ENCODE measurements around the gene GRM8. TPM values are rescaled to one million over a fixed set of nuclear protein-coding genes. Genes with fewer than 3 reads are reported as not detected.

Gene GRM8
- polyA plus RNA-seq, 1 donor from 2014 or later, result 1.5 TPM

DNA sequence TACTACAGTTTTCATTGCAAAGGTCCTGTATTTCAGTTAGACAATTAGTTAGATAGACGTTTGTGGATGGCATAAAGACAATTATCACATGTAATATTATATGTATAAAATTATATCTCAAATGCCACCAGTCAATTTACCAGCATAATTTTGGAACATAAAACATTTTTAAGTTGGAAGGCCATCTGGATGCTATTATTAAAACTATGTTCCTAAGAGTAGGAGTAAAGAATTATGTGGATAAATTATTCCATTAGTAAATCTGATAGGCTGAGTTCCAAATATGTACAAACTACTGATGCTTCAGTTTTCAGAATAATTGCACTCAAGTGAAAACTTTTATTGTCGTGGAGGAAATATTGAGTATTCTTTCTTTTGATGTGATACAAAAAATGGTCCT lies 790.3 kb downstream of the GRM8 start:
- Histone ChIP-seq H3K9me2 (ENCODE audit: insufficient read depth, low read length) (no peaks in the 10 kb centered on the region), H3F3A (ENCODE audit: insufficient read depth, low read length, poor library complexity, severe bottlenecking) (no peaks in the 10 kb centered on the region), H3K27me3 (ENCODE audit: insufficient read depth, low read depth, low read length) (no peaks in the 10 kb centered on the region), H3K36me3 (ENCODE audit: insufficient read depth, low read length) (no peaks in the 10 kb centered on the region), H3K9me3 (ENCODE audit: low read length) (no peaks in the 10 kb centered on the region), H2AFZ (ENCODE audit: low read depth, low read length) (no peak overlapping the region), H3K27ac (ENCODE audit: low read length) (no peak overlapping the region), H3K79me2 (replicated peaks; ENCODE audit: insufficient read depth, low read length) (no peaks in the 10 kb centered on the region), H3K4me2 (ENCODE audit: low read length) (no peak overlapping the region), H4K20me1 (ENCODE audit: insufficient read depth) (no peaks in the 10 kb centered on the region), H3K9ac (ENCODE audit: low read length) (no peak overlapping the region), H3K4me3 (ENCODE audit: low read length) (no peak overlapping the region)
- TF ChIP-seq MXI1 (conservative IDR thresholded peaks at IDR 0.05; ENCODE audit: poor library complexity, severe bottlenecking), result no peak
- no peak for TF ChIP-seq EP300 (conservative IDR thresholded peaks at IDR 0.05; ENCODE audit: poor library complexity, severe bottlenecking)
- TF ChIP-seq, protein P1, sequence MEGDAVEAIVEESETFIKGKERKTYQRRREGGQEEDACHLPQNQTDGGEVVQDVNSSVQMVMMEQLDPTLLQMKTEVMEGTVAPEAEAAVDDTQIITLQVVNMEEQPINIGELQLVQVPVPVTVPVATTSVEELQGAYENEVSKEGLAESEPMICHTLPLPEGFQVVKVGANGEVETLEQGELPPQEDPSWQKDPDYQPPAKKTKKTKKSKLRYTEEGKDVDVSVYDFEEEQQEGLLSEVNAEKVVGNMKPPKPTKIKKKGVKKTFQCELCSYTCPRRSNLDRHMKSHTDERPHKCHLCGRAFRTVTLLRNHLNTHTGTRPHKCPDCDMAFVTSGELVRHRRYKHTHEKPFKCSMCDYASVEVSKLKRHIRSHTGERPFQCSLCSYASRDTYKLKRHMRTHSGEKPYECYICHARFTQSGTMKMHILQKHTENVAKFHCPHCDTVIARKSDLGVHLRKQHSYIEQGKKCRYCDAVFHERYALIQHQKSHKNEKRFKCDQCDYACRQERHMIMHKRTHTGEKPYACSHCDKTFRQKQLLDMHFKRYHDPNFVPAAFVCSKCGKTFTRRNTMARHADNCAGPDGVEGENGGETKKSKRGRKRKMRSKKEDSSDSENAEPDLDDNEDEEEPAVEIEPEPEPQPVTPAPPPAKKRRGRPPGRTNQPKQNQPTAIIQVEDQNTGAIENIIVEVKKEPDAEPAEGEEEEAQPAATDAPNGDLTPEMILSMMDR (IDR thresholded peaks at IDR 0.05; ENCODE audit: poor library complexity, severe bottlenecking), result no peak
- no peak for TF ChIP-seq TAF1 (IDR thresholded peaks at IDR 0.05; ENCODE audit: low read depth)
- TF ChIP-seq, protein P2, sequence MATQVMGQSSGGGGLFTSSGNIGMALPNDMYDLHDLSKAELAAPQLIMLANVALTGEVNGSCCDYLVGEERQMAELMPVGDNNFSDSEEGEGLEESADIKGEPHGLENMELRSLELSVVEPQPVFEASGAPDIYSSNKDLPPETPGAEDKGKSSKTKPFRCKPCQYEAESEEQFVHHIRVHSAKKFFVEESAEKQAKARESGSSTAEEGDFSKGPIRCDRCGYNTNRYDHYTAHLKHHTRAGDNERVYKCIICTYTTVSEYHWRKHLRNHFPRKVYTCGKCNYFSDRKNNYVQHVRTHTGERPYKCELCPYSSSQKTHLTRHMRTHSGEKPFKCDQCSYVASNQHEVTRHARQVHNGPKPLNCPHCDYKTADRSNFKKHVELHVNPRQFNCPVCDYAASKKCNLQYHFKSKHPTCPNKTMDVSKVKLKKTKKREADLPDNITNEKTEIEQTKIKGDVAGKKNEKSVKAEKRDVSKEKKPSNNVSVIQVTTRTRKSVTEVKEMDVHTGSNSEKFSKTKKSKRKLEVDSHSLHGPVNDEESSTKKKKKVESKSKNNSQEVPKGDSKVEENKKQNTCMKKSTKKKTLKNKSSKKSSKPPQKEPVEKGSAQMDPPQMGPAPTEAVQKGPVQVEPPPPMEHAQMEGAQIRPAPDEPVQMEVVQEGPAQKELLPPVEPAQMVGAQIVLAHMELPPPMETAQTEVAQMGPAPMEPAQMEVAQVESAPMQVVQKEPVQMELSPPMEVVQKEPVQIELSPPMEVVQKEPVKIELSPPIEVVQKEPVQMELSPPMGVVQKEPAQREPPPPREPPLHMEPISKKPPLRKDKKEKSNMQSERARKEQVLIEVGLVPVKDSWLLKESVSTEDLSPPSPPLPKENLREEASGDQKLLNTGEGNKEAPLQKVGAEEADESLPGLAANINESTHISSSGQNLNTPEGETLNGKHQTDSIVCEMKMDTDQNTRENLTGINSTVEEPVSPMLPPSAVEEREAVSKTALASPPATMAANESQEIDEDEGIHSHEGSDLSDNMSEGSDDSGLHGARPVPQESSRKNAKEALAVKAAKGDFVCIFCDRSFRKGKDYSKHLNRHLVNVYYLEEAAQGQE (IDR thresholded peaks at IDR 0.05; ENCODE audit: borderline replicate concordance), result no peak
- no peak for TF ChIP-seq RAD21 (conservative IDR thresholded peaks at IDR 0.05)
- TF ChIP-seq EZH2 (IDR thresholded peaks at IDR 0.05; ENCODE audit: borderline replicate concordance, insufficient read depth, low read length, poor library complexity, severe bottlenecking), result no peak

DNA sequence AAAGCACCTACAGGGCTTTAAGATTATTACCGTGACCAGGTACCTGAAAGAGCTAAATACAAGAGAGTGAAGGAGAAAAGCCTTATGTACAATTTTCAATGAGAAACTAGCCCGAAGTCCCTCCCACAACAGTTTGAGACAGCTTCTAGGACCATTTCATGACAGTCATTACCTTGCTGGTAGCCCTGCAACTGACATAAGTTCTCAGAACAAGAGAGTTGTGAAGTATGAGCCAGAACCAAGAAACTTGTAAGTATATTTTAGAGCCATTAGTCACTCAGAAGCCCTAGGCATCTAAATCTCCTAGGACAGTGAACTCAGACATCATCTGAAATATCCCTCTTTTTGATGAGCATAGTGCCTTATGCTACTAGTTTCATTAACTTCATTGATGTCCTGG lies 792.1 kb downstream of the GRM8 start:
- no peaks in the 10 kb centered on the region for H4K20me1 ChIP-seq (ENCODE audit: insufficient read depth)
- H3F3A ChIP-seq (ENCODE audit: insufficient read depth, low read length, poor library complexity, severe bottlenecking), result no peaks in the 10 kb centered on the region
- no peak overlapping the region for H3K27ac ChIP-seq (ENCODE audit: low read length)
- no peaks in the 10 kb centered on the region for H3K36me3 ChIP-seq (ENCODE audit: insufficient read depth, low read length)
- H3K9me3 ChIP-seq (ENCODE audit: low read length), result no peaks in the 10 kb centered on the region
- H3K9ac ChIP-seq (ENCODE audit: low read length), result no peak overlapping the region
- H3K4me3 ChIP-seq (ENCODE audit: low read length), result no peak overlapping the region
- no peak overlapping the region for H3K4me2 ChIP-seq (ENCODE audit: low read length)
- no peak overlapping the region for H2AFZ ChIP-seq (ENCODE audit: low read depth, low read length)
- H3K79me2 ChIP-seq (replicated peaks; ENCODE audit: insufficient read depth, low read length), result no peaks in the 10 kb centered on the region
- H3K27me3 ChIP-seq (ENCODE audit: insufficient read depth, low read depth, low read length), result no peaks in the 10 kb centered on the region
- TF ChIP-seq, protein P2 (IDR thresholded peaks at IDR 0.05; ENCODE audit: borderline replicate concordance), result no peak
- TF ChIP-seq MXI1 (conservative IDR thresholded peaks at IDR 0.05; ENCODE audit: poor library complexity, severe bottlenecking) (no peak), EZH2 (IDR thresholded peaks at IDR 0.05; ENCODE audit: borderline replicate concordance, insufficient read depth, low read length, poor library complexity, severe bottlenecking) (no peak), POLR2AphosphoS5 (IDR thresholded peaks at IDR 0.05) (no peak), RAD21 (conservative IDR thresholded peaks at IDR 0.05) (no peak), TAF1 (IDR thresholded peaks at IDR 0.05; ENCODE audit: low read depth) (no peak), EP300 (conservative IDR thresholded peaks at IDR 0.05; ENCODE audit: poor library complexity, severe bottlenecking) (no peak), SMC3 (conservative IDR thresholded peaks at IDR 0.05; ENCODE audit: poor library complexity) (no peak)
- TF ChIP-seq, protein P1 (IDR thresholded peaks at IDR 0.05; ENCODE audit: poor library complexity, severe bottlenecking), result no peak
- H3K9me2 ChIP-seq (ENCODE audit: insufficient read depth, low read length), result no peaks in the 10 kb centered on the region

Data from neural cell (in vitro differentiated cells).